HepG2 (cell line): Measurements from ENCODE around the gene FUOM. TPM values are rescaled to one million over a fixed set of nuclear protein-coding genes. Genes with fewer than 3 reads are reported as not detected.
A peak's percentile ranks its signal among the peaks of the same experiment; 100 is the strongest.

Experiments
- BRCA1 ChIP-seq: sonication (generic); formaldehyde crosslinking; IDR thresholded peaks from 2 replicates; pipeline ENCODE4 v1.4.0; 2020; ENCODE audit warnings: missing genetic modification reagents
- DR1 ChIP-seq: sonication (generic); formaldehyde crosslinking; IDR thresholded peaks from 2 replicates; pipeline ENCODE4 v1.8.0; 2021; ENCODE audit warnings: mild to moderate bottlenecking, missing genetic modification reagents, inconsistent platforms
- EP300 ChIP-seq, 3 experiments: sonication (generic) in 1 of 3; formaldehyde crosslinking in 1 of 3; IDR thresholded peaks; 2 replicates each; pipeline versions ENCODE4 v1.5.1 to v1.6.1; 2011 to 2020; ENCODE audit warnings: low read depth in 2 of 3, low read length in 2 of 3, borderline replicate concordance in 1 of 3, improper control_type of control experiment in 1 of 3, mild to moderate bottlenecking in 1 of 3, missing genetic modification reagents in 1 of 3, moderate library complexity in 1 of 3
- FIP1L1 ChIP-seq: fragments of 200-400 bp; formaldehyde crosslinking; IDR thresholded peaks from 2 replicates; pipeline ENCODE4 v1.6.1; 2018; ENCODE audit warnings: low read depth, mild to moderate bottlenecking, low read length, moderate library complexity, borderline replicate concordance; ENCODE audit not compliant: insufficient read depth
- GPN1 ChIP-seq: sonication (generic); formaldehyde crosslinking; IDR thresholded peaks from 2 replicates; pipeline ENCODE4 v1.5.1; 2020; ENCODE audit warnings: missing genetic modification reagents, borderline replicate concordance
- HCFC1 ChIP-seq: fragments of 150-350 bp; IDR thresholded peaks from 2 replicates; pipeline ENCODE4 v1.6.1; 2014; ENCODE audit warnings: low read depth, low read length
- HNRNPK ChIP-seq: fragments of 200-400 bp; formaldehyde crosslinking; IDR thresholded peaks from 2 replicates; pipeline ENCODE4 v1.6.1; 2018; ENCODE audit warnings: low read length, low read depth, moderate library complexity, mild to moderate bottlenecking; ENCODE audit not compliant: poor library complexity, severe bottlenecking
- TBP ChIP-seq: sonication (generic); formaldehyde crosslinking; IDR thresholded peaks from 2 replicates; pipeline ENCODE4 v1.5.0; 2020; ENCODE audit warnings: missing genetic modification reagents
- ZFP90 ChIP-seq: sonication (generic); formaldehyde crosslinking; IDR thresholded peaks from 2 replicates; pipeline ENCODE4 v1.8.0; 2022; ENCODE audit warnings: missing genetic modification reagents, mild to moderate bottlenecking, inconsistent platforms, borderline replicate concordance
- ZNF441 ChIP-seq: sonication (generic); formaldehyde crosslinking; IDR thresholded peaks from 2 replicates; pipeline ENCODE4 v1.7.0; 2021; ENCODE audit warnings: missing genetic modification reagents, borderline replicate concordance
- ZNF670 ChIP-seq: sonication (generic); formaldehyde crosslinking; IDR thresholded peaks from 2 replicates; pipeline ENCODE4 v1.8.0; 2022; ENCODE audit warnings: mild to moderate bottlenecking, missing genetic modification reagents, borderline replicate concordance
- ZNF749 ChIP-seq: sonication (generic); formaldehyde crosslinking; IDR thresholded peaks from 2 replicates; pipeline ENCODE4 v1.8.0; 2022; ENCODE audit warnings: mild to moderate bottlenecking, missing genetic modification reagents, moderate library complexity, borderline replicate concordance
- polyA plus RNA-seq, 8 experiments: library from polyadenylated mRNA; depleted of rRNA in 3 of 8; stranded (reverse) in 7 of 8; unstranded in 1 of 8; fragments of >200 nt; fragmentation: Illumina TruSeq in 4 of 8; extraction: Trizol in 4 of 8; gene quantifications; 2 replicates each; pipeline versions ENCODE4 v1.2.1 to v1.2.3, GENCODE V29; 2011 to 2016; ENCODE audit warnings: low read depth in 4 of 8, missing spikeins in 1 of 8, mixed read lengths in 1 of 8; ENCODE audit not compliant: insufficient read depth in 1 of 8
- total RNA-seq, 5 experiments: library from RNA; depleted of rRNA; stranded (reverse); fragments of >200 nt; fragmentation: Illumina TruSeq; extraction: Trizol; gene quantifications; 2 replicates each; pipeline ENCODE4 v1.2.3, GENCODE V29; 2016; ENCODE audit warnings: low read depth in 1 of 5
- TF ChIP-seq, protein P1 (sequence below): sonication (generic); formaldehyde crosslinking; IDR thresholded peaks from 2 replicates; pipeline ENCODE4 v1.5.0; 2020; ENCODE audit warnings: mild to moderate bottlenecking, missing genetic modification reagents
- TF ChIP-seq, protein P2 (sequence below): sonication (generic); formaldehyde crosslinking; IDR thresholded peaks from 2 replicates; pipeline ENCODE4 v1.8.1; 2023; ENCODE audit warnings: mild to moderate bottlenecking, missing genetic modification reagents
- TF ChIP-seq, protein P3 (sequence below): sonication (generic); formaldehyde crosslinking; IDR thresholded peaks from 2 replicates; pipeline ENCODE4 v1.5.0; 2020; ENCODE audit warnings: missing genetic modification reagents
- TF ChIP-seq, protein P4 (sequence below): sonication (generic); formaldehyde crosslinking; IDR thresholded peaks from 2 replicates; pipeline ENCODE4 v1.4.0; 2020; ENCODE audit warnings: missing genetic modification reagents
- TF ChIP-seq, protein P5 (sequence below): sonication (generic); formaldehyde crosslinking; IDR thresholded peaks from 2 replicates; pipeline ENCODE4 v1.8.0; 2022; ENCODE audit warnings: low read depth, missing genetic modification reagents

FUOM gene
- total and polyA plus RNA-seq, 2 of the 13 experiments (the other 11 are each of a cell fraction or from before 2014, with no cell fraction given), result 27.5 to 60.4 TPM

DNA sequence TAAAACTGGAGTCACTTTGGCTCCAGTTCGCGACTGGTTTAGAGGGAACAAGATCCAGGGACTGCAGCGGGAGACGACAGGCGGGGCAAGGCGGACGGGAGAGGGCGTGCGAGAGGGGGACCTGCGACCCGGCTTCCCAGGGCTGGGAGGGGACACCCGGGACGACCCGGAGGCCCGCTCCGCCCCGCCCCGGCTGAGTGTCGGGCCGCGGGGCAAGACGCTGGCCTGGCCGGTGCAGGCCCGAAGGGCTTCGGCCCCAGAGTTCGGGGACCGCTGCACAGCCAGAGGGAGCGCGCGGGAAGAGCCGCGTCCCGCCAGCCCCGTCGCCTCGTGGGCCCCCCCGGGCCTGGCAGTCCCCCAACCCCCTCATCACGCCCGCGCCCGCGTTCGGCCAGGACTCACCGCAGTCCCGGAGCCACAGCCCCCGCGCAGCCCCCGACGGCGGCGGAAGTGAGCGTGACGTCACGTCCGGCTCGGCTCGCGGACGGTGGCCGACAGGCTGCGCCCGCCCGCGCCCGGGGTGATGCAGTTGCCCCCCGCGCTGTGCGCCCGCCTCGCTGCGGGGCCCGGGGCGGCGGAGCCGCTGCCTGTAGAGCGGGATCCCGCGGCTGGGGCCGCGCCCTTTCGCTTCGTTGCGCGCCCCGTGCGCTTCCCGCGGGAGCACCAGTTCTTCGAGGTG is 49.3 kb downstream of the FUOM start, which contains the start of the genes TUBGCP2 and ZNF511 (continued):
- TF ChIP-seq HNRNPK (peak; percentile 69), FIP1L1 (no peak), EP300 (IDR thresholded peaks at IDR 0.05; ENCODE audit: low read depth in 2 of 2, low read length in 2 of 2) (no peak; a peak in 1 of 4 replicates), EP300 (CRISPR knock-in tag; IDR thresholded peaks at IDR 0.05; ENCODE audit: borderline replicate concordance) (no peak), GPN1 (CRISPR knock-in tag) (0 out of 2 replicates have a peak, but pooled peaks have one; percentile 36), BRCA1 (CRISPR knock-in tag) (0 out of 2 replicates have a peak, but pooled peaks have one; percentile 62), ZFP90 (CRISPR knock-in tag) (no peak), ZNF749 (peak; percentile 26; the same call in 1 of the 2 replicates), HCFC1 (peak; percentile 37; the same call in 1 of the 2 replicates), ZNF670 (CRISPR knock-in tag) (no peak), TBP (CRISPR knock-in tag) (no peak), ZNF441 (no peak; the same call in 1 of the 2 replicates), DR1 (0 out of 2 replicates have a peak, but pooled peaks have one; percentile 8)
- TF ChIP-seq, protein P1, sequence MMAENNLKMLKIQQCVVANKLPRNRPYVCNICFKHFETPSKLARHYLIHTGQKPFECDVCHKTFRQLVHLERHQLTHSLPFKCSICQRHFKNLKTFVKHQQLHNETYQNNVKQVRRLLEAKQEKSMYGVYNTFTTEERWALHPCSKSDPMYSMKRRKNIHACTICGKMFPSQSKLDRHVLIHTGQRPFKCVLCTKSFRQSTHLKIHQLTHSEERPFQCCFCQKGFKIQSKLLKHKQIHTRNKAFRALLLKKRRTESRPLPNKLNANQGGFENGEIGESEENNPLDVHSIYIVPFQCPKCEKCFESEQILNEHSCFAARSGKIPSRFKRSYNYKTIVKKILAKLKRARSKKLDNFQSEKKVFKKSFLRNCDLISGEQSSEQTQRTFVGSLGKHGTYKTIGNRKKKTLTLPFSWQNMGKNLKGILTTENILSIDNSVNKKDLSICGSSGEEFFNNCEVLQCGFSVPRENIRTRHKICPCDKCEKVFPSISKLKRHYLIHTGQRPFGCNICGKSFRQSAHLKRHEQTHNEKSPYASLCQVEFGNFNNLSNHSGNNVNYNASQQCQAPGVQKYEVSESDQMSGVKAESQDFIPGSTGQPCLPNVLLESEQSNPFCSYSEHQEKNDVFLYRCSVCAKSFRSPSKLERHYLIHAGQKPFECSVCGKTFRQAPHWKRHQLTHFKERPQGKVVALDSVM, result no peak
- TF ChIP-seq, protein P2, sequence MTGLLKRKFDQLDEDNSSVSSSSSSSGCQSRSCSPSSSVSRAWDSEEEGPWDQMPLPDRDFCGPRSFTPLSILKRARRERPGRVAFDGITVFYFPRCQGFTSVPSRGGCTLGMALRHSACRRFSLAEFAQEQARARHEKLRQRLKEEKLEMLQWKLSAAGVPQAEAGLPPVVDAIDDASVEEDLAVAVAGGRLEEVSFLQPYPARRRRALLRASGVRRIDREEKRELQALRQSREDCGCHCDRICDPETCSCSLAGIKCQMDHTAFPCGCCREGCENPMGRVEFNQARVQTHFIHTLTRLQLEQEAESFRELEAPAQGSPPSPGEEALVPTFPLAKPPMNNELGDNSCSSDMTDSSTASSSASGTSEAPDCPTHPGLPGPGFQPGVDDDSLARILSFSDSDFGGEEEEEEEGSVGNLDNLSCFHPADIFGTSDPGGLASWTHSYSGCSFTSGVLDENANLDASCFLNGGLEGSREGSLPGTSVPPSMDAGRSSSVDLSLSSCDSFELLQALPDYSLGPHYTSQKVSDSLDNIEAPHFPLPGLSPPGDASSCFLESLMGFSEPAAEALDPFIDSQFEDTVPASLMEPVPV (CRISPR knock-in tag), result no peak
- TF ChIP-seq, protein P3, sequence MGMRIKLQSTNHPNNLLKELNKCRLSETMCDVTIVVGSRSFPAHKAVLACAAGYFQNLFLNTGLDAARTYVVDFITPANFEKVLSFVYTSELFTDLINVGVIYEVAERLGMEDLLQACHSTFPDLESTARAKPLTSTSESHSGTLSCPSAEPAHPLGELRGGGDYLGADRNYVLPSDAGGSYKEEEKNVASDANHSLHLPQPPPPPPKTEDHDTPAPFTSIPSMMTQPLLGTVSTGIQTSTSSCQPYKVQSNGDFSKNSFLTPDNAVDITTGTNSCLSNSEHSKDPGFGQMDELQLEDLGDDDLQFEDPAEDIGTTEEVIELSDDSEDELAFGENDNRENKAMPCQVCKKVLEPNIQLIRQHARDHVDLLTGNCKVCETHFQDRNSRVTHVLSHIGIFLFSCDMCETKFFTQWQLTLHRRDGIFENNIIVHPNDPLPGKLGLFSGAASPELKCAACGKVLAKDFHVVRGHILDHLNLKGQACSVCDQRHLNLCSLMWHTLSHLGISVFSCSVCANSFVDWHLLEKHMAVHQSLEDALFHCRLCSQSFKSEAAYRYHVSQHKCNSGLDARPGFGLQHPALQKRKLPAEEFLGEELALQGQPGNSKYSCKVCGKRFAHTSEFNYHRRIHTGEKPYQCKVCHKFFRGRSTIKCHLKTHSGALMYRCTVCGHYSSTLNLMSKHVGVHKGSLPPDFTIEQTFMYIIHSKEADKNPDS (CRISPR knock-in tag), result no peak
- TF ChIP-seq, protein P4, sequence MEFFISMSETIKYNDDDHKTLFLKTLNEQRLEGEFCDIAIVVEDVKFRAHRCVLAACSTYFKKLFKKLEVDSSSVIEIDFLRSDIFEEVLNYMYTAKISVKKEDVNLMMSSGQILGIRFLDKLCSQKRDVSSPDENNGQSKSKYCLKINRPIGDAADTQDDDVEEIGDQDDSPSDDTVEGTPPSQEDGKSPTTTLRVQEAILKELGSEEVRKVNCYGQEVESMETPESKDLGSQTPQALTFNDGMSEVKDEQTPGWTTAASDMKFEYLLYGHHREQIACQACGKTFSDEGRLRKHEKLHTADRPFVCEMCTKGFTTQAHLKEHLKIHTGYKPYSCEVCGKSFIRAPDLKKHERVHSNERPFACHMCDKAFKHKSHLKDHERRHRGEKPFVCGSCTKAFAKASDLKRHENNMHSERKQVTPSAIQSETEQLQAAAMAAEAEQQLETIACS (CRISPR knock-in tag), result 0 out of 2 replicates have a peak, but pooled peaks have one; percentile 36
- TF ChIP-seq, protein P5, sequence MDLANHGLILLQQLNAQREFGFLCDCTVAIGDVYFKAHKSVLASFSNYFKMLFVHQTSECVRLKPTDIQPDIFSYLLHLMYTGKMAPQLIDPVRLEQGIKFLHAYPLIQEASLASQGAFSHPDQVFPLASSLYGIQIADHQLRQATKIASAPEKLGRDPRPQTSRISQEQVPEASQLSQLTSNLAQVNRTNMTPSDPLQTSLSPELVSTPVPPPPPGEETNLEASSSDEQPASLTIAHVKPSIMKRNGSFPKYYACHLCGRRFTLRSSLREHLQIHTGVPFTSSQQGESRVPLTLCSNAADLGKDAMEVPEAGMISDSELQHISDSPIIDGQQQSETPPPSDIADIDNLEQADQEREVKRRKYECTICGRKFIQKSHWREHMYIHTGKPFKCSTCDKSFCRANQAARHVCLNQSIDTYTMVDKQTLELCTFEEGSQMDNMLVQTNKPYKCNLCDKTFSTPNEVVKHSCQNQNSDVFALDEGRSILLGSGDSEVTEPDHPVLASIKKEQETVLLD (CRISPR knock-in tag), result peak; percentile 92
